GM21737 (cell line): ENCODE measurements around the gene CALML3.
"Not testable (repeated sequence)": the region's sequence is repeated elsewhere in the genome, so short reads cannot be mapped to it uniquely, and the experiment has no call there.

ENCODE experiments used
- ATAC-seq: cut with Tn5 transposase; IDR thresholded peaks from one replicate; pipeline ENCODE4 v1.9.1; 2021; ENCODE audit warnings: mild to moderate bottlenecking, moderate library complexity; ENCODE audit not compliant: unreplicated experiment

The CALML3 gene

GRCh38 chr10:5524641-5525560 is at the start of gene CALML3:
Gene CALML3 (plus strand): TSS chr10:5524961. CDS start chr10:5525086, 125 bp downstream.
- ATAC-seq: no peak

GRCh38 chr10:5475088-5475487 is 49.7 kb upstream of the CALML3 start:
- ATAC-seq: not testable (repeated sequence)

- ATAC-seq: not testable (repeated sequence)
Measured at GRCh38 chr10:5475974-5476807, 48.6 kb upstream of the CALML3 start.

GRCh38 chr10:5476918-5477525 is 47.7 kb upstream of the CALML3 start:
- ATAC-seq: no peak

- ATAC-seq: no peak
Measured at GRCh38 chr10:5477948-5478693, 46.6 kb upstream of the CALML3 start.

- ATAC-seq: no peak
Measured at GRCh38 chr10:5478694-5479305, 46.0 kb upstream of the CALML3 start.

GRCh38 chr10:5479481-5480161 is 45.1 kb upstream of the CALML3 start:
- no peak for ATAC-seq

GRCh38 chr10:5480162-5480941 is 44.4 kb upstream of the CALML3 start:
- ATAC-seq: no peak

GRCh38 chr10:5481121-5481520 is 43.6 kb upstream of the CALML3 start:
- no peak for ATAC-seq

- ATAC-seq: no peak
Measured at GRCh38 chr10:5482016-5482415, 42.7 kb upstream of the CALML3 start.

GRCh38 chr10:5484205-5484604 is 40.6 kb upstream of the CALML3 start:
- no peak for ATAC-seq

- ATAC-seq: no peak
Measured at GRCh38 chr10:5485290-5485689, 39.5 kb upstream of the CALML3 start.

- no peak for ATAC-seq
Measured at GRCh38 chr10:5485948-5486852, 38.6 kb upstream of the CALML3 start.

- ATAC-seq: no peak
Measured at GRCh38 chr10:5486853-5487235, 37.9 kb upstream of the CALML3 start.

- no peak for ATAC-seq
Measured at GRCh38 chr10:5488272-5489161, 36.2 kb upstream of the CALML3 start.

- ATAC-seq: no peak
Measured at GRCh38 chr10:5490032-5490431, 34.7 kb upstream of the CALML3 start.
